NCI-H446 (cell line): Measurements from ENCODE around the gene PCNX3.

Experiments used
- DNase-seq, 2 experiments: peaks; one replicate each; lab custom pipeline; 2025; lab: John Stamatoyannopoulos, UW

PCNX3 gene

GRCh38 chr11:65639623-65640482 lies 24.3 kb downstream of the PCNX3 start:
- no peak for DNase-seq

- DNase-seq: no peak
Measured at GRCh38 chr11:65640483-65641296, 25.1 kb downstream of the PCNX3 start.

GRCh38 chr11:65641297-65642013 lies 25.9 kb downstream of the PCNX3 start:
- no peak for DNase-seq

DNA sequence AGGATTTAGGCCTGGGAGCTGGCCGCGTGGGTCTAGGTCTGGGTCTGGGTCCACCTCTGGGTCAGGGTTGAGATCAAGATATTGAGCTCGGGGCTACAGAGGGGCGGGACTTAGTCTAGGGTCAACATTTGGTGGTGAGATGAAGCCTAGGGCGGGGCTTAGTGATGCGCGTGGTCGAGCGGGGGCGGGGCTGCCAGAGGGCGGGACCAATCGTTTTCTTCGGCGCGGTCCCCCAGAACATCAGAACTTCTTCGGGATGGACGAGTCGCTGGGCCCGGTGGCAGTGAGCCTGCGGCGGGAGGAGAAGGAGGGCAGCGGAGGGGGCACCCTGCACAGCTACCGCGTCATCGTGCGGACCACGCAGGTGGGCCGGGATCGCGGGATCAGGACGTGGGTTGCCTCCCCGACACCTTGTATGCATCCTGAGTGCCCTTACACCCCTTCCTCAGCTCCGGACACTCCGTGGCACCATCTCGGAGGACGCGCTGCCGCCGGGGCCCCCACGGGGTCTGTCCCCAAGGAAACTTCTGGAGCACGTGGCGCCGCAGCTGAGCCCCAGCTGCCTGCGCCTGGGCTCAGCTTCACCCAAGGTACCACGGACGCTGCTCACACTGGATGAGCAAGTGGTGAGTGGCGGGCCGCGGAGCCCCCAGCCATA lies 26.6 kb downstream of the PCNX3 start:
- DNase-seq: no peak

DNA sequence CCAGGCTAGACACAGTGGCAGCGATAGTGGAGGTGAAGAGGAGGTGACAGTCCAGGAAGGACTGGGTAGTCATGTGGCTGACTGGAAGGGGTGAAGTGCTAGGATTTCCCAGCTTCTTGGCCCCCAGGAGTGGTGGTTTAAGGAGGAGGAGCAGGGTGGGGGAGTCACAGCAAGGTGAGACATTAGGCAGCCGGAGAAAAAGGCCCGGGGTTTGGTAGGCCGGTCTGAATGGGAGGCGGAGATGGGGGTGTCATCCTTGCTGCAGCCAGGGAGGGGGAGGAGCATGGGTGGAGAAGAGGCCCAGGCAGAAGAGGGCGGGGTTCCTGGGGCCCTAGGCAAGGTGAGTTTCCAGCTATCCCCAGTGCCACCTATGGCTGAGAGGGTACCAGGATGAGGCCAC lies 28.4 kb downstream of the PCNX3 start:
- DNase-seq: no peak

DNA sequence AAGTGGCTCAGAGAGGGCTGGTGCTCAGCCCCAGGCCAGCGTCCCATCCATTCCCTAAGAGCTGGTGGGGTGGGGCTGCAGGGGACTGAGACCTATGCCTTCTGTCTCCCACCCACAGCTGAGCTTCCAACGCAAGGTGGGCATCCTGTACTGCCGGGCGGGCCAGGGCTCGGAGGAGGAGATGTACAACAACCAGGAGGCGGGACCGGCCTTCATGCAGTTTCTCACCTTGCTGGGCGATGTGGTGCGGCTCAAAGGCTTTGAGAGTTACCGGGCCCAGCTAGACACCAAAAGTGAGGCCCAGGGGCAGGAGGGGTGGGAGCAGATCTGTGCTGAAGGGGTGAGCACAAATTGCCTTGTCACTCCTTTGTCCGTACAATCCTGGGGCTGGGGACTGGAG lies 29.3 kb downstream of the PCNX3 start:
- no peak for DNase-seq

- no peak for DNase-seq
Measured at GRCh38 chr11:65645710-65646109, 30.1 kb downstream of the PCNX3 start.

DNA sequence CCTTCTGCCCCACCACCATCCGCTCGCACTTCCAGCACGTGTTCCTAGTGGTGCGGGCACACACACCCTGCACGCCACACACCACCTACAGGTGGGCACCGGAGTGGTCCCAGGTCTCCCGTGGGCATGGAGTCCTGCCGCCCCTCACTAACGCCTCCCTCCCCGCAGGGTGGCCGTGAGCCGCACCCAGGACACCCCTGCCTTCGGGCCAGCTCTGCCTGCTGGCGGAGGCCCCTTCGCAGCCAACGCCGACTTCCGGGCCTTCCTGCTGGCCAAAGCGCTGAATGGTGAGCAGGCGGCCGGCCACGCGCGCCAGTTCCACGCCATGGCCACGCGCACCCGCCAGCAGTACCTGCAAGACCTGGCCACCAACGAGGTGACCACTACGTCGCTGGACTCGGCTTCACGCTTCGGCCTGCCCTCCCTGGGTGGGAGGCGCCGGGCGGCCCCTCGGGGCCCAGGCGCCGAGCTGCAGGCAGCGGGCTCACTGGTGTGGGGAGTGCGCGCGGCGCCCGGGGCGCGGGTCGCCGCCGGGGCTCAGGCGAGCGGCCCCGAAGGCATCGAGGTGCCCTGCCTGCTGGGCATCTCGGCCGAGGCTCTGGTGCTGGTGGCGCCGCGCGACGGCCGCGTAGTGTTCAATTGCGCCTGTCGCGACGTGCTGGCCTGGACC lies 30.8 kb downstream of the PCNX3 start:
- no peak for DNase-seq

DNA sequence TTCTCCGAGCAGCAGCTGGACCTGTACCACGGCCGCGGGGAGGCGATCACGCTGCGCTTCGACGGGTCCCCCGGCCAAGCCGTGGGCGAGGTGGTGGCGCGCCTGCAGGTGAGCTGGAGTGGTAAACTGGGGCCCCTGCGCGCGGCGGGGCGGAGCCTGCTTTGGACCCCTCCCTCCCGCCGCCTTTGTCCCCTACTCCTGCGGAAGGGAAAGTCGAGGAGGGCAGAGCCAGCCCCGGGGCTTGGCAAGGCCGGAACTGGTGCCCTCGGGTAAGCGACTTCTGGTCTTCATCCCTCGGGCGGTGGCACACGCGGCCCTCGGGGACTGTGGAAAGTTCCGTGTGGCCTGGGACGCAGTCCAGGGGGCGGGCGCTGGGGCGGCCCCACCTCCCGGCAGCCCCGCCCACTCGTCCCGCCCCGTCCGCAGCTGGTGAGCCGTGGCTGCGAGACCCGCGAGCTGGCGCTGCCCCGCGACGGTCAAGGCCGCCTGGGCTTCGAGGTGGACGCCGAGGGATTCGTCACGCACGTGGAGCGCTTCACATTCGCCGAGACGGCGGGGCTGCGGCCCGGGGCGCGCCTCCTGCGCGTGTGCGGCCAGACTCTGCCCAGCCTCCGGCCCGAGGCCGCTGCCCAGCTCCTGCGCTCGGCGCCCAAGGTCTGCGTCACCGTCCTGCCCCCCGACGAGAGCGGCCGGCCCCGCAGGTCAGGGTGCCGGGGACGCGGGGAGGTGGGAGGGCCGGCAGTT lies 31.6 kb downstream of the PCNX3 start:
- no peak for DNase-seq

- no peak for DNase-seq
Measured at GRCh38 chr11:65648997-65649493, 33.5 kb downstream of the PCNX3 start.

- DNase-seq: no peak
Measured at GRCh38 chr11:65649656-65650546, 34.3 kb downstream of the PCNX3 start.

DNA sequence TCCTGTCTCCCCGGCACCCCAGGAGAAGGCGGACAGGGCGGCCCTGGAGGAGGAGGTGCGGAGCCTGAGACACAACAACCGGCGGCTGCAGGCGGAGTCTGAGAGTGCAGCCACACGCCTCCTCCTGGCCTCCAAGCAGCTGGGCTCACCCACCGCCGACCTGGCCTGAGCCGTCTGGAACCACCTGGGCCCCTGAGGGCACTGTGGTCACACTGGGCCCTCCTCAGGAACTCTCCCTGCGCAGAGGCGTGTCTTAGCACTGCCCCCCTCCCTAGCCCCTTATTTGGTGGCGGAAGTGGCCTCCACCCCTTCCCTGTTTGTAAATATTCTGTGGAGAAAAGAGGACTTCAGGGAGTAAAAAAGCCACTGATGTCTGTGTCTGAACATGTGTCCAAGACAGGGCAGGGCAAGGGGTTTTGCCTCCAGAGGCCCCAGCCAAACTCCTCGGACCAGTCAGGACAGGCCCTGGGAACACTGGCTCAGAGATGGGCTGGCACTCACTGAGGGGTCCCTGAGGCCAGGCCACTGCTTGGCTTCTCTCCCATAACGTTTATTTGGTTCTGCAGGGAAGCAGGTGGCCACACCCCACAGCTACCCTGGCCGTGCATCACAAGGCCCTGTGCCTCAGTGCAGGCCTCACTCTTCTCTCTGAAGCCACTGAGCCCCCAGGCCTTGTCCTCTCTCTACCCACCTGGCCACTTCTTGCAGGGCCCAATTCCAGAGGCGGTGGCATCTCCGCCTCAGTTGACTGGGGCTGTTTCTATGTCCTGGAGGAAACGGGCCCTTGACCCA lies 35.2 kb downstream of the PCNX3 start:
- no peak for DNase-seq

GRCh38 chr11:65651339-65651588 lies 35.7 kb downstream of the PCNX3 start:
- no peak for DNase-seq

DNA sequence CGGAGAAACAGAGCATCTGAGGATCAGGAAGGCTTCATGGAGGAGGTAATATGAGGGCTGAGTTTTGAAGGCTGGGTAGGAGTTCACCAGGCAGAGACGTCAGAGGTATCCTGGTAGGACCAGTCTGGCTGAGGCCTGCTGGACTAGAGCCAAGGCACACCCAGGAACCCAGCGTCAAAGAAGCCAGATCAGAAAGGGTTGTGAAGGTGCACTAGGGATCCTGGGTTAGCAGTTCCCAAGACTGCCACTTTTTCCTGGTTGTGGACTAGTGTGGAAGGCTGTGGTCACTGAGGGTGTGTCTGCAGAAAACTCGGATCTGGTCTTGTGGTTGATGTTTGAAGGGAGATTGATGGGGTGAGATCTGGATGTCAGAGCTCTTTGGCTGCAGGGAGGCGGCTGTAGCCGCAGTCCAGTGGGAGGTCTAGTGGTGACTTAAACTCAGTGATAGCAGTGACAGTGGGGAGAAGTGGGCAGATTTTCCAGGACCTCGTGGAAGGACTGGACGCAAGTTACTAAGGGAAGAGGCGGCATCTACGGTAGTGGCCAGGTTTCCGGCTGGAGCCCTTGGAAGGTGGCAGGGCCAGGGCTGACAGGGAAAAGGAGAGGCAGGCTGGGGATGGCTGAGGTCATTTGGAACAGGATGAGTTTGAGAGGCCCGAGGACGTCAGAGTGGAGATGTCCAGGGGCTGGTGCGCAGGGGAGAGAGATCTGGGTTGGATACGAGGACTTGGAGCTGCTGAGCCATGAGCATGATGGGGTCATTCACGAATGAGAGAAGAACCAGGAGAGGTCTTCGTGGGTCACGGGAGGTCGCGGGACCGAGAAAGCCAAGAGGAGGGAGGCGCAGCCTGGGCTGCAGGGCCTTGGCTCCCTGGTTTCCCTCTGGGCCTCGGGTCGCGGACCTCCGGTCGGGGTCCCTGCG lies 36.3 kb downstream of the PCNX3 start:
- no peak for DNase-seq

DNA sequence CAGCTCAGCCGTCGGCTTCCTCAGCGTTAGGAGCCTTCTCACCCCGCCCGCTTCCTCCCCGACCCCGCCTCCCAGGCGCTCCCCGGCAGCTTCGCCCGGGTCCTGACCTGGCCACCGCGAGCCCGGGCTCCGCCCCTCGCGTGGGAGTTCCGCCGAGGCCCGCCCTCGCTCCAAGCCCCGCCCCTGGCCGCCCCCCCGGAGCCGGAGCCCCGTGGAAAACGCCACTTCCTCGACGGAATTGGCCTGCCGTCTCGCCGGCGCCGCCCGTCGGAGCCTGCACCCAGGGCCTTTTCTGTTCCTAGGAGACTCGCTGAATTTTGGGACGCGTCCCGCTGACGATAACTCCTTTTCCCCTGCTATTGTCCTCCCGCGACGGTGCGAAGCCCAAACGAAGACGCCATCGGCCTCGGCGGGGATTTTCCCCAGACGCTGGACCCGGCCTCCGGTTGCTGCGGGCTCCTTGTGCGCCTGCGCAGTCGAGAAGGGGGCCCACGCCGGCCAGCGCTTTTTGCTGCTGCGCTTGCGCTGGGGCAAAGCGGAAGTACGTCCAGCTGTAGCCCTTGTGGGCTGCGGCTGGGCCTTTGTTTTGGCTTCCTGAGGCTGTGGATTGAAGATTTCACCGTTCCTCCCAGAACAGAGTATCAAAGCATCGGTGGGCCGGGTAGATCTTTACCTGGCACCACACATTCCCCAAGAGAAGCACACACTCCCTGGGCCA lies 37.1 kb downstream of the PCNX3 start:
- peak; percentile 46 to 91 for DNase-seq

GRCh38 chr11:65653229-65654225 lies 38.0 kb downstream of the PCNX3 start:
- DNase-seq: no peak
